Activated T-helper 1 cell treated with anti-CD3 and anti-CD28 coated beads, Interleukin-2, amount 50 U/mL, for 16 hours (primary cell): ENCODE results near the gene VIM.
"Not testable (repeated sequence)": the region's sequence is repeated elsewhere in the genome, so short reads cannot be mapped to it uniquely, and the experiment has no call there.

Experiments used
- DNase-seq, 2 donors: peaks; one replicate each; pipeline ENCODE4 v3.0.0-alpha.2; 2020; ENCODE audit warnings: low read depth in 1 of 2, low spot score in 1 of 2

Gene VIM

DNA sequence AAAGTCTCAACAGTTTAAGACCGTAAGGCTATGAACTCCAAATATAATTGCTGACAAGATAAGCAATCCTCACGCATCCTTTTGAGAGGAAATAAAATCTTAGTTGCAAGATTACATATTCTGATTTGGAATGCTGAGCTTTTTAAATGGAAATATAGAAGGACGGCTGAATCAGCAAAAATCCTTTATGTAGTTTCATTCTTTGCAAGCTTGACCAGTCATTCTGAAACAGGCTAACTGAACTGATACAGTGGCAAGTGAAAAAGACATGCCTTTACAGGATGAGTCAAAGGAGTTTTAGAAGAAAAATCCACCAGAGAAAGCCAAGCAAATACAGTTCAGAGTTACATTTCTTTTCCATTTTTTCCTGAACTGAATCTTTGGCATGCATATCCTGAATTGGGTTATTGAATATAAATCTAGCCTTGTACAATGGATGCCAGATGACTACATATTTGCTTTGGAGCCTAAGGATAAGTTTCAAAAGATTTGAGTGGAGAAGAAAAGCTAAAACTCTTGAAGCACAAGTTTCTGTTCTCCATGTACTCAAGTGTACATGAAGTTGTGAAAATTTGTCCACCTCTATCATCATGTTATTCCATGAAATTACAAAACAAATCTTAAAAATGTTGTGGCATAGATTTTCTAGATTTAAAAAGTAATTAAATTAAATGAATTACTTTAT, 4.4 kb downstream of the VIM start:
- DNase-seq, result no peak

- DNase-seq, result no peak
These were observed 5.4 kb downstream of the VIM start for GRCh38 chr10:17233286-17233991.

GRCh38 chr10:17234431-17234945, 6.4 kb downstream of the VIM start:
- no peak for DNase-seq

- DNase-seq, result no peak
These were observed 7.1 kb downstream of the VIM start for GRCh38 chr10:17235136-17235535.

- no peak for DNase-seq
These were observed 8.6 kb downstream of the VIM start for GRCh38 chr10:17236468-17237148.

GRCh38 chr10:17237149-17237527, 9.1 kb downstream of the VIM start:
- DNase-seq, result no peak

DNA sequence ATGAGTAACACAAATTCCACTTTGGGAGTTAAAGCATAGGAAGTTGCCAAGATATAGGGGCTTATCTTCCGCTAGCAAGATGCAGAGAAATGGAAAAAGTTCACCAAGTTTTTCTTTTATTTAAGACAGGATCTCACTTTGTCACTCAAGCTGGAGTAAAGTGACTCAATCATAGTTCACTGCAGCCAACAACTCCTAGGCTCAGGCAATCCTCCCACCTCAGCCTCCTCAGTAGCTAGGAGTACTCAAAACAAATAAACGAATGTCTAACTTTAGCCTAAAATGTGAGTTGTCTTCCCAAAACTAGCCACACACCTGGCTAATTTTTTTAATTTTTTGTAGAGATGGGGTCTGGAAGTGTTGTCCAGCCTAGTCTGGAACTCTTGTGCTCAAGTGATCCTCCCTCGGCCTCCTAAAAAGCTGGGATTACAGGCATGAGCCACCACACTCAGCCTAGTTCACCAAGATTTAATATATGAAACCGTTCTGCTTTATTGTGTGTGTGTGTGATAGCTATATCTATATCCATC, 9.9 kb downstream of the VIM start:
- no peak for DNase-seq

GRCh38 chr10:17238445-17239291, 10.6 kb downstream of the VIM start:
- no peak for DNase-seq

- no peak for DNase-seq
These were observed 11.5 kb downstream of the VIM start for GRCh38 chr10:17239345-17240085.

DNA sequence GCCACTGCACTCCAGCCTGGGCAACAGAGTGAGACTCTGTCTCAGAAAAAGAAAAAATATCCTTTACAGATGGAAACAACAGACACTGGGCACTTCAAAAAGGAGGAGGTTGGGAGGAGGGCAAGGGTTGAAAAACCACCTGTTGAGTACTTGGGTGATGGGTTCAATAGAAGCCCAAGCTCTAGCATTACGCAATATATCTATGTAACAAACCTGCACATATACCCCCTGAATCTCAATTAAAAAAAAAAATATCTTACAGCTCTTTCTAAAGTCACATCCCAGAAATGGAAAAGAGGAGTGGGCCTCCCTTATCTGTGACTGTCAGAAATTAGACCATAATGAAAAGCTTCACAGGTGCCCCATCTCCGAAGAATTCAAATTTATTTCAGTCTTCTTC, 12.1 kb downstream of the VIM start:
- DNase-seq, result no peak

DNA sequence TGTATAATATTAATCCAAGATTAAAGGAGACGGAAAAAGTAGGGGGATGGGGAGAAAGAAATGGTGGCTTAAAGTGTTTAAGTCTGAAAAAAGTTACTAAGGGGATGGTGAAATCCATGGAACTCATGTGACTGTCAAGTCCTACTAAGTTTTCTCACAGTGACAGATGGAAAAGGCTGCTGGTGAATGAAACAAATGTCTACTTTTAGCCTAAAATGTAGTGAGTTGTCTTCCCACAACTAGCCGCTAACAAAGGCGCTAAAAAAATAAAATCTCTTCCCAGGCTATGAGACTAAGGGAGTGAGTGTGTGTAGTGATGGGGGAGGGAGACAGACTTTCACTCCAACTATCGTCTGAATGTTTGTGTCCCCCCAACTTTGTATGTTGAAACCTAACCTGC, 12.6 kb downstream of the VIM start:
- no peak for DNase-seq

DNA sequence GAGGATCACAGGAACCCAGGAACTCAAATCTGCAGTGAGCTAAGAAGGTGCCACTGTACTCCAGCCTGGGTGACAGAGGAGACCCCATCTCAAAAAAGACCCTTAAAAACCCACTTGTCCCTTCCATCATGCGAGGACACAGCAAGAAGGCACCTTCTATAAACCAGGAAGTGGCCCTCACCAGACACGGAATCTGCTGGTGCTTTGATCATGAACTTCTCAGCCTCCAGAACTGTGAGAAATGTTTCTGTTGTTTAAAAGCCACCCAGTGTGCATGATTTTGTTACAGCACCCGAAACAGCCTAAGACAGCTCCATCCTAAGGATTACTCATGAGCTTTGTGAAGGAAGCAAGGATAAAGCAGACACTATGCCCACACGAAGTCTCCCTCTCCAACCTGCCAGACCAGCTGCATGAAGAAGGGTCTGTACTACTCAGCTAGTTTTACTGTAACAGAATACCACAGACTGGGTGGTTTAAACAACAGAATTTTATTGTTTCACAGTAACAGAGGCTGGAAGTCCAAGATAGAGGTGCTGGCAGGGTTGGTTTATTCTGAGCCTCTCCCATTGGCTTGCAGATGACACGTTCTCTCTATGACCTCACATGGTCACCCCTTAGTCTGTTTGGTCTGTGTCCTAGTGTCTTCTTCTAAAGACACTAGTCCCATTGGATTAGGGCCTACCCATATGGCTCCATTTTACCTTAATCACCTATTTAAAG, 13.7 kb downstream of the VIM start:
- DNase-seq, result no peak

GRCh38 chr10:17244700-17245365, 16.8 kb downstream of the VIM start:
- DNase-seq, result no peak

GRCh38 chr10:17247210-17247609, 19.2 kb downstream of the VIM start:
- DNase-seq, result no peak

GRCh38 chr10:17248964-17249363, 20.9 kb downstream of the VIM start:
- no peak for DNase-seq

DNA sequence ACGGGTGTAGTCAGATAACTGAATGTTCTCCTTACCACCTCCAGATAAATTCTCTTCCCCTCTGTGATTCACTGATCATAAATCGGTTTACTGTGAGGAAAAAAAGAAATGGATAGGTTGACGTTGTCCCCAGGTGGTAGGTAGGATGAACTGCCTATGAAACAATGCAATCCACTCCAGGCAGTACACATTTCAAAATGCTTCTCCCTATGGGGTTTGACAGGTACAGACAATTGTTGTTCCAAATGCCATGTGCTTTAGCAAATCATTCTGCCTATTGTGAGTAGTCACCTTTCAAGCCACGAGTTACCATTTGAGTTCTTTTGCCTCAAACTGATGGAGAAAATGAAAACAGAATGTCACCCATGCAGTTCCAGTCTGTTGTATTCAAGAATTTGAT, 21.8 kb downstream of the VIM start:
- no peak for DNase-seq

DNA sequence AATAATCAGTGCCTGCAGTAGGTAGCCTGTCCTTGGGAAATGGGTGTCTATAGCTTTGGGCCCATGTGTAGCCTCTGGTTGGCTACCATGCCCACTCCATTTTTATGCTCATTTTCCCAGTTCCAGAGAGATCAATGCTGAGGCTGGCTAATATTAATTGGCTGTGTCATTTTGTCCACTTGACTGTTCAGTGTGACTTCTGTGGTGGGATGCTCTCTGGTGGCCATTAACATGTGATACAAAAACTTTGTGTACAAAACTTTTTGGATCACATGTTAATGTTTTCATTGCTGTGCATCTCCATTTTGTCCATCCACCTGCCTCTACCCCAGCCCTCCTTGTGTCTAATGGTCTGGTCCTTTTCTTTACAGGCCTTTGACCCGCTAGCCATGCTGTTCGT, 22.7 kb downstream of the VIM start:
- DNase-seq, result no peak

- not testable (repeated sequence) for DNase-seq
These were observed 26.6 kb downstream of the VIM start for GRCh38 chr10:17254543-17255050.

GRCh38 chr10:17255512-17255911, 27.5 kb downstream of the VIM start:
- no peak for DNase-seq
